HEK293T (cell line): ENCODE results near the gene JADE1.

Experiments
- BHLHE40 ChIP-seq: fragments of 450-650 bp; IDR thresholded peaks from 2 replicates; pipeline ENCODE4 v1.6.1; 2016; ENCODE audit warnings: mild to moderate bottlenecking, moderate library complexity, borderline replicate concordance
- ELF4 ChIP-seq: fragments of 450-650 bp; IDR thresholded peaks from 2 replicates; pipeline ENCODE4 v1.6.1; 2017; ENCODE audit warnings: antibody characterized with exemption
- FOXM1 ChIP-seq: fragments of 450-650 bp; IDR thresholded peaks from 2 replicates; pipeline ENCODE4 v1.6.1; 2017; ENCODE audit warnings: mild to moderate bottlenecking, borderline replicate concordance
- HDGF ChIP-seq: fragments of 450-650 bp; IDR thresholded peaks from 2 replicates; pipeline ENCODE4 v1.6.1; 2017; ENCODE audit warnings: antibody characterized with exemption, borderline replicate concordance
- NFRKB ChIP-seq: fragments of 450-650 bp; IDR thresholded peaks from 2 replicates; pipeline ENCODE4 v1.6.1; 2016; ENCODE audit warnings: mild to moderate bottlenecking, moderate library complexity
- SP1 ChIP-seq: fragments of 450-650 bp; IDR thresholded peaks from 2 replicates; pipeline ENCODE4 v1.6.1; 2017

GRCh38 chr4:128850252-128850651 lies 40.8 kb downstream of the JADE1 start:
- no peak for TF ChIP-seq SP1
- TF ChIP-seq ELF4, result no peak
- no peak for TF ChIP-seq FOXM1
- no peak for TF ChIP-seq BHLHE40
- TF ChIP-seq NFRKB, result no peak
- TF ChIP-seq HDGF, result no peak
